NCI-H226 (cell line): ENCODE measurements around the gene TFF1.

ENCODE experiments used
- DNase-seq: peaks from one replicate; pipeline ENCODE4 v3.0.0-alpha.2; 2015

Gene TFF1

DNA sequence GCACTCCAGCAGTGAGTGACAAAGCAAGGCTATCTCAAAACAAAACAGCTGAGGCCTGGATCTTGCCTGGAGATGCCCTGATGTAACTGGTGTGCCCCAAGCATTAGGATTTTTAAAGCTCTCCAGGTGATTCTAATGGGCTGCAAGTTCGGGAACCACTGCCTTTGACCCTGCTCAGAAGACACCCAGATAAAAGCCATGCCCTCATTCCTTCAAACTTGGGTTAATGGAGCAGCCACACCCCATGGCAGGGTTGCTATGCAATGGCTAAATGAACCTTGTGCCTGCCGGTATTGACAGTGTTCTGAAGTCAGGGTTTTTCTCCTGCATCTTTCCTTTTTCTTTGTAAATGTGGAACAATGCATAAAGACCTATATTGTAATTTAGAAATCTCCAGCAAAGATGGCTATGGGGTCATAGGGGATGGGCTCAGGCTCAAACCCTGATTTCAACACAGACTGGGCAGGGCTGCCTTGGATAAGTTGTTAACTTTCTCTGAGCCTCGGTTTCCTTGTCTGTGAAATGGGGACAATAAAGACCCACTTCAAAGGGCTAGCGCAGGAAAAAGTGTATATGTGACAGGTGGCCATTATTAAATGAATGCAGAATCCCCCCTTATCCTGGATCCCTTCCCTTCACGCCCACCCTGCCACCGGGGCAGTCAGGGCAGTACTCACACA lies 51.6 kb downstream of the TFF1 start:
- DNase-seq, result no peak

DNA sequence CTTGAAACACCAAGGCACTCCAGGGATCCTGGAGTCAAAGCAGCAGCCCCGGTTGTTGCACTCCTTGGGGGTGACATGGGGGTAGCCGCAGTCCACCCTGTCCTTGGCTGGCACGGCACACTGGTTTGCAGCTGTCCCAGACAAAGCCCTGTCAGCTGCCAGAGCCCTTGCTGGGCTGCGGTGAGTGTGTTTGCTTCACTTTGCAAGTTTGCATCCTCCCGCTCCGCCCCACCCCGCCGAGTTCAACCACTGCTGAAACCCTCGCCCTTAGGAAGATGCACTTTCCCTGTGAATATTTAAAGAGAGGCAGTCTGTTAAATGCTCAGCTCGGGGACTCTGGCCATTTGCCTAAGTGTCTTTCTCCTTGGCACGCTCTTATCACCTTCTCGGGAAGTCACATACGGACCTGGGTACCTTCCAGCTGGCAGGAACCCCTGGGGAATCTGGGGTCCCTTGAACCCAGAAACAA lies 52.8 kb downstream of the TFF1 start:
- DNase-seq, result no peak

DNA sequence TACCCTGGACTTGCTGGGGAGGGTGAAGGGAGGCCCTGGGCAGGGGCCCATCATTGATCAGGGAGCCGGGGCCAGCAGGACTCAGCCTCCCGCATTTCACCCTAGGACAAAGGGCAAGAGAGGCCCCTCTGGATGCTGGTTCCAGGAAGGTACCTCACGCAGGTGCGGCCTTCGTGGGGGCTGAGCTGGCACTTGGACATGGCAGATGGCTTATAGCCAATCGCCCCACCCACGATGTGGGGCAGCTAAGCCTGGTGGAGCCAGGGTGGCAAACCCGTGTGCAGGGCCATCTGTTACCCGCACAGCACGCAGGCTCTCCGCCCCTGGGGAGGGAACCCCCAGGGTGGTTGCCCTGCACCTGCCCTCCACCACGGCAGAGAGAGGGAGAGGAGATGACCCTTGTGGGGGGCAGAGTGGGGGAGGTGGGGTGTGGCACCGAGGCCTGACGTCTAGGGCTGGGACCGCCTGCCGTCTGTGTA lies 53.7 kb downstream of the TFF1 start:
- DNase-seq, result no peak
